Muscle of back (tissue), 11 donors: Measurements from ENCODE around the gene MECR. TPM values are rescaled to one million over a fixed set of nuclear protein-coding genes. Genes with fewer than 3 reads are reported as not detected.
"Not testable (repeated sequence)": the region's sequence is repeated elsewhere in the genome, so short reads cannot be mapped to it uniquely, and the experiment has no call there.

Experiments
- DNase-seq, 3 donors: peaks; one replicate each; pipeline versions ENCODE4 v3.0.0 to v3.0.0-alpha.2; 2013
- polyA plus RNA-seq, 10 donors: library from polyadenylated mRNA; unstranded; fragments of 120-200 nt; gene quantifications; one replicate each; pipeline ENCODE4 v1.2.1, GENCODE V29; 2013; ENCODE audit not compliant: insufficient read length in 10 of 10

Gene MECR
- polyA plus RNA-seq, 10 donors, result 20.3 to 24.7 (median 21.6) TPM

DNA sequence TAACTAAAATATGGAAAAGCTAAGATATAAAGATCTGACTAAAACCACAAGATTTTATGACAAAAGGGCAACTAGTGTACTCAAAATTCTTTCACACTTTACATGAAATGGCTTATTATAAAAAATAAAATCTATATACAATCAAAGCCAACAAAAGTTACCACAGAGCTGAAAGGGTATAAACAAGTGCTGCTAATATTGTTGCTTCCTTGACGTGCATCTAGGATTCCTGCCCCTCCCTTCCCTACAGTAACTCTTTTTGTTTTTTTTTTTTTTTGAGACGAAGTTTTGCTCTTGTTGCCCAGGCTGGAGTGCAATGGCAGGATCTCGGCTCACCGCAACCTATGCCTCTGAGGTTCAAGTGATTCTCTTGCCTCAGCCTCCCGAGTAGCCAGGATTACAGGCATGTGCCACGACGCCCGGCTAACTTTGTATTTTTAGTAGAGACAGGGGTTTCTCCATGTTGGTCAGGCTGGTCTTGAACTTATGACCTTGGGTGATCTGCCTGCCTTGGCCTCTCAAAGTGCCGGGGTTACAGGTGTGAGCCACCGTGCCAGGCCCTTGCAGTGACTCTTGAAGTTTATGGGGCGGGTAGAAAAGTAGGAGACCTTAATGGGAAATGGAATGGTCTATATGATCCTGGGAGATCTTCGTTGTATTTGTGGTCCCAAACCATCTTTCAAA, 53.6 kb downstream of the MECR start:
- DNase-seq, result no peak

DNA sequence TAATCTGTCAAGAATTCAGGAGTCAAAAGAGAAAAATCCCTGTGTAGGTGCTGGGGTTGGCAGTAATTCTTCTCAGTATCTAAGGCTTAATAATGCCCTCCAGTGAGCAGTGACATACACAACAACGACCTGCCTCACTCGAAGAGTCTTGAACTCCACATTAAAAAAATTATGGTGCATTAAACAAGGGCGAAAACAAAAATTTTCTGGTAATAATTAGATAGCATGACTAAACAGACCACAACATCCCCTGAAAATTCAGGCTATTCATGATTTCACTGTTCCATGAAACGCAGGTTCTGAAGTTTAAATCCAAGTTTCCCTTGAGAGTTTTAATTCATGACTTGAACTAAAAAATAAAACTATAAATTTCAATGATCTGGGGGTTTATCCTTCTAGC, 54.2 kb downstream of the MECR start:
- DNase-seq, result no peak

DNA sequence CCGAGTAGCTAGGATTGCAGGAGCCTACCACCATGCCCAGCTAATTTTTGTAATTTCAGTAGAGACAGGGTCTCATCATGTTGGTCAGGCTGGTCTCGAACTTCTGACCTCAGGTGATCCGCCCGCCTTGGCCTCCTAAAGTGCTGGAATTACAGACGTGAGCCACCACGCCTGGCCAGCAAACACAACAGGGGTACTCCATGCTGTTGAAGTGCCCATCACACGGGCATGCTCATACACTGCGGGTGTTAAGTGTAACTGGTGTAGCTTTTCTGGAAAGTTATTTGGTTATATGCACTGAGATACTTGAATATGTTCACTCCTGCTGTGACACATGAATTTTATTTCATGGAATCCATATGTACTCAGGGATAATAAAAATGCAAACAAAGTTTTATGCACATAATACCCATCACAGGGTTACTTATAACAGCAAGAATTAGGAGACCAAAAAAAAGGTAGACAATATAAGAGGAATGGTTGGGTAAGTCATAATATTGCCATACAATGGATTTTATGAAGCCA, 58.3 kb downstream of the MECR start:
- DNase-seq, result no peak

DNA sequence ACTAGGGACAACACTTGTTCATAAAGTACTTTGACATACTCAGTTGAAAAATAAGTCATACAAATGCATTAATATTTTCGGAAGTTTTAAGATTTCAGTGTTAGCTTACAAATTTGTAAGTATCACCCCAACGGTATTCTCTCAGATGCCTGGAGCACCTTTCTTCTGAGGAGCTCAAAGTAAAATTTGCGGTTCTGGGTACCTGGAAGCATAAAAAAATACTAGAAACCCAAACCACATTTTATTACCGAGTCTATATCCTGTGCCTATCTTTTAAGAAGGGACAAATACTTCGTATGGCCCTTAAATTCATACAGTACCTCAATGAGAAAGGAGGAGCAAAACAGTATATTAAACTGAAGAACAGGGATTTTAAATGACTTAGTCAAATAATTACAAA, 59.2 kb downstream of the MECR start:
- no peak for DNase-seq

DNA sequence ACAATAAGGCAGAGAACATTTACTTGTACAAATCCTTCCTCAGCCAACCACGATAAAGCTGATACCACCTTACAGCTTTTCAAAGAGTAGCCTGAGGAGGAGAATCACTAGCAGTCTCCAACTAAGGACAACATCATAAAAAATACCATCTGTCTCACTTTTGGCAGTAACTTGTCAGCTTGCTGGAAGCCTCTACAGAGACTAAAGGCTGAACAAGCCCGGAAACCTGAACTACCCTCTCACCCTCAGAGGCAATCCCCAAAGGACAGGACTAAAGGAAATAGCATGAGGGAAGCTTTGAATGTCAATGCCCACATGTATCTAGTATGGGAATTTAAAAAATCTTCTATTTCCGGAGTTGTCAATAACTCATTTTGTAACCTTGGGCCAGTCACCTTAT, 59.6 kb downstream of the MECR start:
- no peak for DNase-seq

DNA sequence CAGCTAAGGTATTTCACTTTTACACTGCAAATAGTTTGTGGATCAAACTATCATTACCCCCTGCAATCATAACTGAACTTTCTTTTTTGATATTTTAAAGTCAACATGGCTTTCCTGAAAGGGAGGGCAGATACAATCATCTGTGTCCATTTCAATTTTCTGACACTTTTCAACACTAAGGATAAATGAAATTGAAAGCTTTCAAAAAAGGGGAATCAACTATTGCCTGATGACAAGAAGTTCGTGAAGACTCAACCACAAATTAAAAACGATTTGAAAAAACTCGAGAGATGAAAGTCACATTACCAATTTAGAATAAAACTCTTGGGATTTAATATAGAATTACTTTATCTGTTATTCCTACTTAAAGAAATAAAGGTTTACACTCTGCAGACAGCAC, 60.8 kb downstream of the MECR start:
- DNase-seq, result no peak

DNA sequence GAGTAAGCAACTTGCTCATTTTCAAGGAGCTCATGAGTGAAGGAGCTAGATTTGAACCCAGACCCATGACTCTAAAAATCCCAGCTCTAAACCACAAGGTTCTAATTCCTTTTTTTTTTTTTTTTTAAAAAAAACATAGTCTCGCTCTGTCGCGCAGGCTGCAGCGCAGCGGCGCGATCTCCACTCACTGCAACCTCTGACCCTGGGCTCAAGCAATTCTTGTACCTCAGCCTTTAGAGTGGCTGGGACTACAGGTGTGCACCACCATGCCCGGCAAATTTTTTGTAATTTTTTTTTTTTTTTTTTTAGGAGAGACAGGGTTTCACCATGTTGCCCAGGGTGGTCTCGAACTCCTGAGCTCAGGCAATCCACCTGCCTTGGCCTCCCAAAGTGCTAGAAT, 62.8 kb downstream of the MECR start:
- no peak for DNase-seq

DNA sequence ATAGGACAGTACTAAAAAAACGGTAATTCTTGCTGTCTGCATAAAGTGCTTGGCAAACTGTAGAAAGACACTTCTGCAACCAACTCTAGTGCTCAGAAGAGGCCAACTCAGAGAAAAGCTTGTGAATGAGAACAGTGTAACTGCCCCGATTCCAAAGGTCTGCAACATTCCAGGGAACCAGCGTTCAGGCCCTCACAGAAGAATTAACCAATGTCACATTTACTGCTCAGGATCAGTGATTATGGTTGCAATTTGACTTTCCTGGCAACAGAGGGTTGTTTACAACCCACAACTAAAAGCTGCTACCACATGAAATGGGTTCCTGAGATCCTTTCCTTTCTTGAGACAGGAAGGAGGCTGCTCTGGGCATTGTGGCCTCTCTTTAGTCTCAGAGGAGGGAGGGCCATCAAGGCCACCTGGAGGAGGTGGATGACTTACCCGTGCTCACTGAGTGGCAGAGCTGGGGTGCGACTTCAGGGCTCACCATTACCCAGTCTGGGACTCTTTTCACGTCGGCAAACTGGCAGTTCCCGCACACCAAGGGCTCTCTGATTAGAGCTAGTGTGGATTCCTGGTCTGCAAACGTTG, 64.3 kb downstream of the MECR start:
- DNase-seq, result no peak

DNA sequence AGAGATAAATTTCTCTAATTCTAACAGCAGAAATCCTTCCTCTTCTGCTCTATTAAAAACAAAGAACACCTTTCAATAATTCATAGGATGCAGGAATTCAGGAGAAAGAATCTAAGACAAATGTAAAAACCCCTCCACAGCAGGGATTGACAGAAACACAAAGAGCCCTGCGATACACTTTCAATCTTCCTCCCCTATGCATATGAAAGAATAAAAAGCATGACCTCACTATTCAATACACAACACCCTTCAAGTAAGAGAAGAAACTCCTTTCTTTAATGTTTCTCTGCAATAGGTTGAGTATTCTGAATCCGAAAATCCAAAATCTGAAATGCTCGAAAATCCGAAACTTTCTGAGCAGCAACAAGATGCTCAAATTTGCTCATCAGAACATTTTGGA, 66.1 kb downstream of the MECR start:
- DNase-seq, result no peak

DNA sequence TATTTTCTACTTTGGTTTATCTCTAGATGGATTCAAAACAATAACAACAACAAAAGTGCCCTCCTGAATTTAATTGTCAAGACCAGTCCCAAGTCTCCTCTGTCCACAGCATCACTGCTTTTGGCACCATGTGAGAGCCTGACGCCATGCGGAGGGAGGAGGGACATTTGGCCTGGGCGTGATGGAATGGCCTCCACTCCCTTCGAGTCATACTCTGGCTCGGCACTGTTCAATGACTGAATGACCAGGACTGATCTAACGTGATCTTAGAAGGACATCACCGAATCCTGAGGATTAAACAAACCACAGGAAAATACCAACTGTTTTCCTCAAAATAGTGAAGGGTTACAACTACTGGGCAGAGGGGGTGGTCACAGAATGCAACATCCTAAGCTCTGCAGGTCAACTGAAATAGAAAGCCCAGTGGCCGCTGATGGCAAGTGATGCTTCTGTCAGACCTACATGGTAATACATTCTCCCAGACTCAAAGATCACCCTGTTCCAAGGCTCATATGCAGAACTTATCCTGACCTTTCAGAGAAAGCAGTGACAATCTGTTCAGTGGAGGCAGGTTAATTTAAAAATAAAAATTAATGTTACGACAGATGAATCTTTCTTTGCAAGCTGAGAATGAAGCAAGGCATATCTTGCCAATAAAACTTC, 68.1 kb downstream of the MECR start:
- no peak for DNase-seq

DNA sequence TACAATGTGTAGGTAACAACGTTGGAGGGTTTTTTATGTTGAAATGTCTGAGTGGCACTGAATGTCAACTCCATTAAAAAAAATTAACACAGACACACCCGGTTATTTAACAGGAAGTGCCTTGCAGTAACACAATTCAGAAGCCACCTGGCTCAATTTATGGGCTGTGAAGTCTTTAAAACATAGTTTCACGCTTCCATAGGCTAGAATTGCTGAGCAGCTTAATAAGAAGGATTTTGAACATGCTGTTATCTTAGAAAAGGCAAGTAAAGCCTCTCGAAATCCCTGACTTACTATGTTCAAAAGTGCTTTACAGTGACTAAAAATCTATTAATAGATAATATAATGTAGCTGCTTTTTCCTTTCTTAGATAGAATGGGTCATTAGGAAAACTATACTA, 68.7 kb downstream of the MECR start:
- DNase-seq, result no peak

DNA sequence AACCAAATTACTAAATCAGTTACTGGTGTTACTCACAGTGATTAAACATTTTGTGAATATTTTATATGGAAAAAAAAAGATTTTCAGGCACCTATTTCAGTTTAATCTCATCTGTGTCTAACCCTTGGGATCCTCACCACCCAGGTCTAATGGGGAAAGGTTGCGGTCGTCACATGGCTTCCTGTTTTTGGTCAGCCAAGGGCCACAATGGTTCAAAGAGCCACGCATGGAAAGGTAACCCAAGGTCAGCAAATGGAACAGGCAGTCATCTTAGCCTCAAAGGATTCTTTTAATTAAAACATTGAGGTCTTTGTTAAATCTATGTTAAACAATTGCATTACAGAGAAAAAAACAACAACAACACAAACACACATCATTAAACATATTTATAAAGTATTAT, 71.0 kb downstream of the MECR start:
- no peak for DNase-seq

DNA sequence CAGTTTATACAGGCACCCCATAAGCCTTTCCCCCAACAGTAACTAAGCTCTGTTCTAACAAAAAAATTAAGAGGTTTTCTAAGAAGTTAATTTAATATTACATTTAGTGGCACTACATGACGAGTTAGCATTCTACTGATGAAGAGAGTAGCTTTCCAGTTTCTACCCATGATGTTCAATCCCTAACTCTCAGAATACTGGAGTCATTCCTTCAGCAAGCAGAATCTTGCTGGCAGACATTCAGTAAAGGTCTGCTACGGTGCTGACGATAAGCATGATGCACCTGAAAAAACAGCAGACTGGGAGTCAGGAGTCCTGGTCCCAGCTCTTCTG, 73.5 kb downstream of the MECR start:
- no peak for DNase-seq

DNA sequence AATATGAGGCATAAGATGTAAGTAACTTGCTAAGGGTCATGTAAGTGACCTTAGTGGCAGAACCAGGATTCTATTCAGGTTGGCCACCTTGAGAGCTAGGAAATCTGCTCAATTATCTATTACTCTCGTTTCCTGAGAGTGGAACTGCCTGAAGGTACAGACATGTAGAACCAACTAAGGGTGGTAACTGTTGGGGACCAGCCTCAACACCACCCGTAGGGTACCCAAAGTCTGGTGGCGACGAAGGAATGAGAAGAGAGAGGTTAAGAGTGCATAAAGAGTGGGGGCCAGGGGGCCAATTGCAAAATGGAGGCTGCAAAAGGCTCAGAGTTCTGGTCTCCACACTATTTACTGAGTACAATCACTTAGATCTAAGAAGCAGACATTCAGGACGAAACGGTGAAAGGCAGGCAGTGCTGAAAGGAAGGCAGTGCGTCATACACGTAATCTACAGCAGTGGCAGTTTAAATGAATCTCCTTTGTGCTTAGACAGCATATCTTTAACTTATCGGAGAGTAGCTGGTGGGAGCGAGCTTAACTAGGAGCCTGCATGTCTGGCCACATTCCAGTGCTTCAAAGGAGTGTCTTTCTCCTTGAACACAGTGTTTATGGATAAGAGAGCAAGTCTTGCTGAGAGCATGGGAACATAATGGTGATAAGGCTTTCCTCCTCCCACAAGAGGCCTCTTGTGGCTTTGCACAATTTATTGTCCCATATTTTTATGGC, 74.0 kb downstream of the MECR start:
- DNase-seq, result peak in 2 of 3 donors; percentile 25 to 34

DNA sequence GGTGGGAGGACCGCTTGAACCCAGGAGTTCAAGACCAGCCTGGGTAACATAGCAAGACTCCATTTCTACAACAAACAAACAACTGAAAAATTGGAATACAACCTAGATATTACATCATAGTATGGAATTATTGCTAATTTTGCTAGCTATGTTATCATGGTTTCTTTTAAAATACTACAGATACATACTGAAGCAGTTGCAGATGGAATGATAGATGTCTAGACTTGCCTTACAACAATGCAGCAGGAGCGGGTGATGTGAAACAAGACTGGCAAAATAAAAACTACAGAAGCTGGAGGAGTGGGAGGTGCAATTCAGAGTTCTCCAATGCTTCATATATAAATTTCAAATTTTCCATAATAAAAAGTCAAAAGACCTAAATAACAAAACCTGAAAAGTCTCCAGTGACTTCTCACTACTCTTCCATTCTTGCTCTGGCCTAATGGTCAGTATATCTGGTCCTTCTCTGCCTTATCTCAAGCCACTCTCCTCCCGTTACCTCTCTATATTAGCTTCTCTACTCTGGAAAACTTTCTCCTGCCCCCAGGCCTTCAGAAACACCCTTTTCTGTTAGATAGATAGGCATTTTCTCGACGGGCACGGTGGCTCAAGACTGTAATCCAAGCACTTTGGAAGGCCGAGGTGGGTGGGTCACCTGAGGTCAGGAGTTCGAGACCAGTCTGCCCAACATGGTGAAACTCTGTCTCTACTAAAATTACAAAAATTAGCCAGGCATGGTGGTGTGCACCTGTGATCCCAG, 78.5 kb downstream of the MECR start:
- no peak for DNase-seq

DNA sequence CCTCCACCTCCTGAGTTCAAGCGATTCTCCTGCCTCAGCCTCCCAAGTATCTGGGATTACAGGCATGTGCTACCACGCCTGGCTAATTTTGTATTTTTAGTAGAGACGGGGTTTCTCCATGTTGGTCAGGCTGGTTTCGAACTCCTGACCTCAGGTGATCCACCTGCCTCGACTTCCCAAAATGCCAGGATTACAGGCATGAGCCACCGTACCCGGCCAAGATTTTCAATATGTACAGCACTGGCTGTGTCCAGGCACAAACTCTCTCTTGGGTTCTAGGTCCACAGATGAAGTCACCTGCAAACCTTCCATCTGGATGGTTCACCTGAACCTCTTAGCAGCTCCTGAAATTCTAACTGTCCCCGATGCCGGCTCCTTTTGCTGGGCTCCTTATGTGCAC, 80.4 kb downstream of the MECR start:
- DNase-seq, result not testable (repeated sequence)

DNA sequence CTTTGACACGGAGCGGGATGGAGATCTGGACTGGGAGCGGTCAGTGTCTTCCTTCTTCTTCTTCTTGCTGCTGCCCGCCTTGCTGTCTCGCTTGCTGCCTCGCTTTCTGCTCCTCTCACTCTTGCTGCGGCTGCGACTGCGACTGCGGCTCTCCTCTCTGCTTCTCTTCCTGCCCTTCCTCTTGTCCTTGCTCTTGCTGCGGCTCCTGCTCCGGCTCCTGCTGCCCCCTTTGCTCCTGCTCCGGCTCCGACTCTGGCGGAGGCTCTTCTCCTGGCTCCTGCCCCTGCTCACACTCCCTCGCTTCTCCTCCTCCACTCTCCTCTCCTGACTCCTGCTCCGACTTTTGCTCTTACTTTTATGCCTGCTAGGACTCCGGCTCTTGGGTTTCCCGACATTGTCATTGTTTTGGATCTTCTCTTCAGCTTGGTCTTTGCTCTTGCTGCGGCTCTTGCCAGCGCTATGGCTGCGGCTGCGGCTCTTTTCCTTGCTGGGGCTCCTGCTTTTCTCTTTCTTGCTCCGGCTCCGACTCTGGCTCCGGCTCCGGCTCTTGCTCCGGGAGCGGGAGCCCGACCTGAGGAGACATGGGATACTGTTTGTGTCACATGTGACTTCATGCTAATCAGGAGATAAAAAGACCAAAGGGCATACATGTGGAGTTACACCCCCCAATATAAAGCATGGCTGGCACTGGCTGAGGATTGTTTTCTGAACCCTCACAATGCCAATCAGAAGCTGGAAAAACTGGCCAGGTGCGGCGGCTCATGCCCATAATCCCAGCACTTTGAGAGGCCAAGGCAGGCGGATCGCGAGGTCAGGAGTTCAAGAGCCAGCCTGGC, 81.9 kb downstream of the MECR start:
- no peak for DNase-seq

DNA sequence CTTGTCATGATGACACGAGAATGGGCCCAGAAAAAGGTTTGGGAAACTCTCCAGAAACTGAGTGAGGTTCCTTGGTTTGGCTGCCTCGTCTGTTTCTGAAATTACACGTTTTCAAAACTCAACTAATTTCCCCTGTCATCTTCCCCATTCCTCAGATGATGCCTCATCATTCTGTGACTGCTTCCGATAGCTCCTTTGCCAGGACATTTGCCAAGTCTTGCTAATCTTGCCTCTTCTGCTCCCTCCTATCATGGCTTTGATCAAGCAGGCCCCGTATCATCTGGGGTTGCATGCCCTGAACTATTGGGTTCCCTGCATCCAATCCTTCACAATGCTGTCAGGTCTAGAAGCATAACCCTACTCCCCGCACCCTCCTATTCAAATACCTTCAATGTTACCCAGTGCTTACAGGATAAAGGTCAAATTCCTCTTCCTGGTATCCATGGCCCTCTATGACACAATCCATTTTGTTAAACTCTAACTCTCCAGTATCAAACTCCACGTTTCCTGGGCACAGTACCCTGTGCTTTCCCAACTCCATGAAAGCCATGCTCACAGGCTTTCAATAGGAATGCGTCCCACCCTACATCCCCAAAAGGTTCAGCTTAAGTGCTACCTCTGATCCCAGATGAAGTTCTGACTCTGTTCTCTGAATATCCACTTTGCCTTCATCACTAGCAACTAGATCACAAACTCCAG, 84.8 kb downstream of the MECR start:
- DNase-seq, result peak in 1 of 3 donors; percentile 87

DNA sequence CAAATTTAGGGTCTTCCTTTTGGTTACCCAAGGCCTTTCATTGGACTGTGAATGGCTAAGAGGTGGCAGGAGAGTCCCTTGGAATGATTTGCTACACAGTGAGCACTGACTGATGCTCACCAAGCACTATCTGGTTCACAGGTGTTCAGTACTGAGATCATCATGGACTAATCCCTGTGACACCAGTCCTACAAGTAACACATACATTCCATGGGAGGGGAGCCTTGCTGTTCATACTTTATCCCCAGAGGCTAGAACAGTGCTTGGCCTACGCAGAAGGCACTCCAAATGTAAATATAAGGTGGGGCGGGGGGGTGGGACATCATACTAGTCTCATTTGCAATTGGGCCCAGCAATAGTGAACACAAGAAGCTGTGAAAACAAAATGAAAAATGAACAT, 86.6 kb downstream of the MECR start:
- no peak for DNase-seq

DNA sequence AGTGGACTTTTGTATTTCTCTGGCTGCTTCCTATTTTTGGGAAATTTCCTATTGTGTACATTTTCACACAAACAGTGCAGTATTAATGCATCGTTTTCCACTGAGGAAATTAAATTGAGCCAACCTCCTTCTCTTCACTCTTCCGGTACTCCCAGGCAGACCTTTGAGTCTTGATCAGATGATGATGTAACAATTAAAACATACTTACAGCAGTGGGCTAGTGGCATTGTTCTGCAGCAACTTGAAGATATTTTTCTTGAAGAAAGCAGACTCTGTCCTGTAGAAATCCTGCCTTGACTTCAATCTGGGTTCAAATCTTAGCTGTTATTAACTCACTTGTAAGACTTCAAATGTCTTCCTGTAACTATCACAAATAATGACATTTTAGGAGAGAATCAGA, 88.0 kb downstream of the MECR start:
- DNase-seq, result no peak
